ENCODE measurements around the gene RAB3C.

GRCh38 chr5:58722160-58722559 is 139.3 kb downstream of the RAB3C start:
- no peak for TF ChIP-seq CTCF (conservative IDR thresholded peaks at IDR 0.05; ENCODE audit: low read depth in 2 of 2)
- no peak for TF ChIP-seq JUNB (IDR thresholded peaks at IDR 0.05; ENCODE audit: unreplicated experiment)
- TF ChIP-seq POLR2AphosphoS5 (IDR thresholded peaks at IDR 0.05; ENCODE audit: low read depth): no peak
- no peak for TF ChIP-seq ZNF331 (CRISPR knock-in tag; IDR thresholded peaks at IDR 0.05; ENCODE audit: low read depth)
- TF ChIP-seq EZH2 (IDR thresholded peaks at IDR 0.05; ENCODE audit: low read depth, unreplicated experiment): no peak
- TF ChIP-seq ETS1 (IDR thresholded peaks at IDR 0.05): no peak
